ENCODE measurements around the gene HES2.

The HES2 gene

DNA sequence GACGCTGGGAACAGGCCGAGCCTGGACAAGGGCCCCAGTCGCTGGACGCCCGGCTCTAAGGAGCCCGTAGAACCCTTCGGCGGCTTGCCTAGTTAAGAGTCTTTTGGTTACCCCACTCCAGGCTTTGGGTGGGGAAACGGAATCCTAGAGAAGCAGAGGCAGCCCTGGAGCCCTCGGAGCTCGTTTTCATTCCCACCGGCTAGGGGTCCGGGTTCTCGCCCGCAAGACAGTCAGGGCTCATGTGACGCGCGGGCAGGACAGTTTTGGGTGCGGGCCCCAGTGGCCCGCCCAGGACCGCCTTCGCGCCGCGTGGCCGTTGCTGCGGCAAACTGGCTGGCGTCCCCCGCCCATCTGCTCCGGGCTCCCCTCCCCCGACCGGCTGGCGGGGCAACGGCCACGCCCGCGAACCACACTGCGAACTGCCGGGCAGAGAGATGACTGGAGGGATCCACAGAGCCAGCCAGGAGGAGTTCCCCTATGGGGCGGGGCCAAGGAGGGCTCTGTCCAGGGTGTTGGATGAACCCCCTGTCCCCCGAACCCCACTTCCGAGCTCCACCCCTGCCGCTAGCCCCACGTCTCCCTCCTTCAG lies 829 bp upstream of the HES2 start:
- Histone ChIP-seq H3K27ac (ENCODE audit: low read length) (no peak overlapping the region), H3K27me3 (ENCODE audit: insufficient read depth, low read length) (peaks cover 100% of the 10 kb centered on the region), H3K9ac (ENCODE audit: low read depth, low read length) (no peak overlapping the region), H3K9me3 (ENCODE audit: insufficient read depth, low read depth, low read length) (no peaks in the 10 kb centered on the region), H3K4me1 (ENCODE audit: insufficient read depth, low read length) (no peaks in the 10 kb centered on the region), H3K36me3 (ENCODE audit: insufficient read depth, low read depth, low read length) (no peaks in the 10 kb centered on the region), H3K4me3 (ENCODE audit: low read length) (peak overlapping the region; percentile 43)

DNA sequence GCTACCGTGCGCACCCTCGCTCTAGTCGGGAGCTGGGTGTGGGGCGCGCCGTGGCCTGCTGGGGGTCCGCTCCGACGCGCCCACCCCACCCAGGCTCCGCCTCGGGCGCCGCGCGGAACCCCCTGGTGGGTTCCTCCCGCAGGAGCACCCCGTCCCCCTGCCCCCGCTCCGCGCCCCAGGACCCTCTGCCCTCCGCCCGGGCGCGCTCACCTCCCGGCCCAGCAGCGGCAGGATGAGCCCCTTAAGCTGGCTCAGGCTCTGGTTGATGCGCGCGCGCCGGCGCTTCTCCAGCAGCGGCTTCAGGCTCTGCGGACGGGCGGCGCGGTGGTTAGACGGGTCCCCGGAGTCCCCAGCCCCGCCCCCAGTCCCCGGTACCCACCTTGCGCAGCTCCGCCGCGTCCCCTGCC lies 319 bp downstream of the HES2 start:
- Histone ChIP-seq H3K9ac (ENCODE audit: low read depth, low read length) (no peak overlapping the region), H3K9me3 (ENCODE audit: insufficient read depth, low read depth, low read length) (no peaks in the 10 kb centered on the region), H3K4me3 (ENCODE audit: low read length) (peak overlapping the region; percentile 30; the same call in 1 of the 2 replicates), H3K36me3 (ENCODE audit: insufficient read depth, low read depth, low read length) (no peaks in the 10 kb centered on the region), H3K4me1 (ENCODE audit: insufficient read depth, low read length) (peaks cover 4% of the 10 kb centered on the region; the same call in 1 of the 2 replicates), H3K27ac (ENCODE audit: low read length) (no peak overlapping the region), H3K27me3 (ENCODE audit: insufficient read depth, low read length) (peaks cover 100% of the 10 kb centered on the region)

DNA sequence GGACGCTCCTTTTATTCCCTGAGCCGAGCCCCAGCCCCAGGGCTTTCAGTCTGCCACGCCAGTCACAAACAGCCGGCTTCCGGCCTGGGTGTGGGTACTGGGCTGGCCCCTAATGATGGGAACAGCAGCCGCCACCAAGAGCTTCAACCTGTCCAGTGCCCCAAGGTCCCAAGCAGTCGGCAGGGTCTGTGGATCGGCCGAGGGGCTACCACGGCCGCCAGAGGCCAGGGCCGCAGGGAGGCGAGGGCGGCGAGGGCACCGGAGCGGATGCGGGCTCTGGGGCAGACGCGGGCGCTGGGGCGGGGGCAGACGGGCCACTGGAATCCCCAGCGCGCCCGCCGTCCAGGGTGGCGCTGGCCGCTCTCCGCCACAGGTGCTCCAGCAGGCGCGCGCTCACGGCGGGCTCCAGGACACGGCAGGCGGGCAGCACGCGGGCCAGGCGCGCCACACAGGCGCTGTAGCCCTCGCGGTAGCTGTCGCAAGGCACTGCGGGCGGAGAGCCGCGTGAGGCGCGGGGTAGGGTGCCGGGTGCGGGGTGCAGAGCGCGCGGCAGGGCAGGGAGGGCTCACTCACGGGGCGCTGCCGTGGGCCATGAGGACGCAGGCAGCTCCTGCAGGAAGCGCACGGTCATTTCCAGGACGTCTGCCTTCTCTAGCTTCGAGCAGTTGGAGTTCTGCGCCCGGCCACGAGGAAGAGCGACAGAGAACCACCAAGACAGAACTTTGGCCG lies 887 bp downstream of the HES2 start:
- Histone ChIP-seq H3K27ac (ENCODE audit: low read length) (no peak overlapping the region), H3K9ac (ENCODE audit: low read depth, low read length) (no peak overlapping the region), H3K9me3 (ENCODE audit: insufficient read depth, low read depth, low read length) (no peaks in the 10 kb centered on the region), H3K4me1 (ENCODE audit: insufficient read depth, low read length) (peaks cover 4% of the 10 kb centered on the region; the same call in 1 of the 2 replicates), H3K36me3 (ENCODE audit: insufficient read depth, low read depth, low read length) (no peaks in the 10 kb centered on the region), H3K27me3 (ENCODE audit: insufficient read depth, low read length) (peaks cover 100% of the 10 kb centered on the region), H3K4me3 (ENCODE audit: low read length) (peak overlapping the region; percentile 30; the same call in 1 of the 2 replicates)

DNA sequence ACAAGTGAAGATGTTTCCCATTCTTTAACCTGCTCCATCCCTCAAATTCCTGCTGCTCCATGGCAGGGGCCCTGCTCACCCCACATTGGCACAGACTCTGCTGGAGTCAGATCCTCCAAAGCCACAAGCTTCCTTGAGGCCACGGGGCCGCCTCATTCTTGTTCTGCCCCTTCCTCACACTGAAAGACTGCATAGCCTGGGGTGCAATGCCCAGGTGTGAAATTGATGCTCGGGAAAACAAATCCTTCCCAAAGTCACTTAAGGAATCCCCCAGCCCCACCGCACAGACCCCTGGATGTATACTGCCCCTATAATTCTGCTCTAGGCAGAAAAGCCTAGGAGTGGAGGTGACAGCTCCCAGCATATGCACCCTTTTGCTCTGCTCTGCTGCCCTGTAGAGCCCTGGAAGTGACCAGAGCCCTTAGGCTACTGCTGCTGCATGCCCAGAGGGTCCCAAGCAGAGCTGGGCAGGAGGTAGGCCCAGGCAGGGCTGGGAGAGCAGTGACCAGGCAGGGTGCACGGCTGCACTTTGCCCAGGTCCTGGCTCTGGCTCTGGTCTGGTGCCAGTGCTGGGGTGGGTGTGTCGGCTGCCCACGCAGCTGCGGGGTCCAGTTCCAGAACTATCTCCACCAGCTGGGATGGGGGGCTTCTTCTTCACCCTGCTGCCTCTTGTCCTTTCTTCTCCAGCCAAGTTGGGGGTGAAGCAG lies 1.6 kb downstream of the HES2 start:
- H3K4me3 ChIP-seq (ENCODE audit: low read length): no peak overlapping the region
- H3K9ac ChIP-seq (ENCODE audit: low read depth, low read length): no peak overlapping the region
- peaks cover 100% of the 10 kb centered on the region for H3K27me3 ChIP-seq (ENCODE audit: insufficient read depth, low read length)
- peaks cover 4% of the 10 kb centered on the region; the same call in 1 of the 2 replicates for H3K4me1 ChIP-seq (ENCODE audit: insufficient read depth, low read length)
- no peak overlapping the region for H3K27ac ChIP-seq (ENCODE audit: low read length)
- no peaks in the 10 kb centered on the region for H3K36me3 ChIP-seq (ENCODE audit: insufficient read depth, low read depth, low read length)
- H3K9me3 ChIP-seq (ENCODE audit: insufficient read depth, low read depth, low read length): no peaks in the 10 kb centered on the region

DNA sequence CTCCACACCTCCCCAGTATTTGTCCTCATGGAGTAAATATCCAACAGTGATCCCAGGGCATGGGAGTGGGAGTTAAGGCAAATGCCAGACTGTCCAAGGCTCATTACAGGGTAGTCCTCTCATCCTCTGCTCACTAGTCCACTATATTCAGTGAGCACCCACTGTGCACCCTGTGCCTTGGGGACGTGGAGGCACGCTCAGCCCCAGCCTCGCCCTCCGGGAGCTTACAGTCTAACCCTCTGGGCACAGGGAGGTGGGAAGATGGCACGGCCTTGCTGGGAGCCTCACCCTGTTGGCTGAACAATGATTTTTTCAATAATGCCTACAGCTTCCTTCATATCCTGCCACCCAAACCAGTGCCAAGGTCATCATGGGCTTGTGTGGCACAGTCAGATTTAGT lies 2.8 kb downstream of the HES2 start:
- Histone ChIP-seq H3K27me3 (ENCODE audit: insufficient read depth, low read length) (peaks cover 93% of the 10 kb centered on the region), H3K36me3 (ENCODE audit: insufficient read depth, low read depth, low read length) (no peaks in the 10 kb centered on the region), H3K4me1 (ENCODE audit: insufficient read depth, low read length) (peaks cover 4% of the 10 kb centered on the region; the same call in 1 of the 2 replicates)

DNA sequence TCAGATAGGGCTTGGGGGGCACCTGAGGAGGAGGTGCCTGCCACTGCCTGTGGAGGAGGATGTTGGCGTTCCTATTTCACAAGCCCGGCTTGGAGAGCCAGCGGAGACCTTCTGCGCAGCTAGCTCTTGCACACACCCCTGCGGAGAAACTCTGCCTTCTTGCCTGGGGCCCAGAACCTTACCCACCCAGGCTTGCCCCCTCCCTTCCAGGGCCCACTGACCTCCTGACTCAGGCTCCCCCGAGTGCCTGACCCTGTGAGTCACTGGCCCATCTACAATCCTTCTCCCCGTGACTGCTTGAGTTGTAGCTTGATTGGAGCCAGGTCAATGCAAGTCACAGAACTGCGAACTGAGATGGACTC lies 3.4 kb downstream of the HES2 start:
- Histone ChIP-seq H3K27ac (ENCODE audit: low read length) (no peak overlapping the region), H3K9me3 (ENCODE audit: insufficient read depth, low read depth, low read length) (no peaks in the 10 kb centered on the region), H3K4me3 (ENCODE audit: low read length) (no peak overlapping the region), H3K9ac (ENCODE audit: low read depth, low read length) (no peak overlapping the region), H3K4me1 (ENCODE audit: insufficient read depth, low read length) (peaks cover 4% of the 10 kb centered on the region; the same call in 1 of the 2 replicates), H3K36me3 (ENCODE audit: insufficient read depth, low read depth, low read length) (no peaks in the 10 kb centered on the region), H3K27me3 (ENCODE audit: insufficient read depth, low read length) (peaks cover 89% of the 10 kb centered on the region)

More for the DNA sequence above, 2.8 kb downstream of the HES2 start:
- no peak overlapping the region for H3K4me3 ChIP-seq (ENCODE audit: low read length)
- no peaks in the 10 kb centered on the region for H3K9me3 ChIP-seq (ENCODE audit: insufficient read depth, low read depth, low read length)
- no peak overlapping the region for H3K27ac ChIP-seq (ENCODE audit: low read length)
- no peak overlapping the region for H3K9ac ChIP-seq (ENCODE audit: low read depth, low read length)

DNA sequence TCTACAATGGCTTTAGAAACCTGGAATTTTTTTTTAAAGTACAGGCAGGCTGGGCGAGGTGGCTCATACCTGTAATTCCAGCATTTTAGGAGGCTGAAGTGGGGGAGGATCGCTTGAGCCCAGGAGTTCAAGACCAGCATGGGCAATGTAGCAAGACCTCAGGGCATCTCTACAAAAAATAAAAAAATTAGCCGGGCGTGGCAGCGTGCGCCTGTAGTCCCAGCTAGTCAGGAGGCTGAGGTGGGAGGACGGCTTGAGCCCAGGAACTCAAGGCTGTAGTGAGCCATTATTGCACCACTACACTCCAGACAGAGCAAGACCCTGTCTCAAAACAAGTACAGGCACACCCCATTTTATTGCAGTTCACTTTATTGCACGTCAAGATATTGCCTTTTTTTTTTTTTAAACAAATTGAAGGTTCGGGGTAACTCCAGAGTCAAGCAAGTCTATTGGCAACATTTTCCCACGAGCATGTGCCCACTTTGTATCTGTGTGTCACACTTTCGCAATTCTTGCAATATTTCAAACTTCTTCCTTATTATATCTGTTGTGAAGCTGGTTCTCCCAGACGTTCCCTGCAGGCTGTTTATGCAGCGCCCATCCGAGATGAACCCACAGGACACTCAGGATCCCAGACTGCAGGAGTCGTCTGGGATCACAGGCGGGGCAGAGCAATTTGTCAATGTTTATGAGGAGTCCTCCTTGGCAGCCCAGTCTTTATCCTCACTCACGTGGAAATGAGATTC lies 4.7 kb downstream of the HES2 start:
- no peaks in the 10 kb centered on the region for H3K9me3 ChIP-seq (ENCODE audit: insufficient read depth, low read depth, low read length)
- H3K27ac ChIP-seq (ENCODE audit: low read length): no peak overlapping the region
- no peak overlapping the region for H3K9ac ChIP-seq (ENCODE audit: low read depth, low read length)
- no peaks in the 10 kb centered on the region for H3K36me3 ChIP-seq (ENCODE audit: insufficient read depth, low read depth, low read length)
- H3K4me1 ChIP-seq (ENCODE audit: insufficient read depth, low read length): peaks cover 4% of the 10 kb centered on the region; the same call in 1 of the 2 replicates
- peak overlapping the region; percentile 12; the same call in 1 of the 2 replicates for H3K4me3 ChIP-seq (ENCODE audit: low read length)
- H3K27me3 ChIP-seq (ENCODE audit: insufficient read depth, low read length): peaks cover 83% of the 10 kb centered on the region

DNA sequence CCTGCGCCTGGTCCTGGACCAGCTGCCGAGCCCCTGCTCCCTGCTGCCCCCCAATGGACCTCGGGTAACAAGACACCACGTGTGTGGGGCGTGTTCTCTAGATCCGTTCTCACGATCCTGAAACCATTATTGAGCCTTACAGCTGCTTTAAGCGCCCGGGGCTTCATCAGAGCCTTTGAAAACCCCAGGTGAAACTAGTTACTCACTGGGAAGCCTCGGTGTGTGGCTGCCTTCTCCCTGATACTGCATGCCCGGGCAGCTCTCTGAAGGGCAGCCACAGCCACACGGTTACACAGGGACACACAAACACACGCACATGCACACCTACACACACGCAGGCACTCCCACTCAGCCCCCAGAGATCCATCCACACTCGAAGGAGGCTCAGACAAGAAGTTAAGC lies 5.3 kb downstream of the HES2 start:
- peak overlapping the region; percentile 12; the same call in 1 of the 2 replicates for H3K4me3 ChIP-seq (ENCODE audit: low read length)
- H3K4me1 ChIP-seq (ENCODE audit: insufficient read depth, low read length): peaks cover 4% of the 10 kb centered on the region; the same call in 1 of the 2 replicates
- H3K27ac ChIP-seq (ENCODE audit: low read length): no peak overlapping the region
- H3K27me3 ChIP-seq (ENCODE audit: insufficient read depth, low read length): peaks cover 77% of the 10 kb centered on the region
- H3K9me3 ChIP-seq (ENCODE audit: insufficient read depth, low read depth, low read length): no peaks in the 10 kb centered on the region
- no peak overlapping the region for H3K9ac ChIP-seq (ENCODE audit: low read depth, low read length)
- H3K36me3 ChIP-seq (ENCODE audit: insufficient read depth, low read depth, low read length): no peaks in the 10 kb centered on the region

DNA sequence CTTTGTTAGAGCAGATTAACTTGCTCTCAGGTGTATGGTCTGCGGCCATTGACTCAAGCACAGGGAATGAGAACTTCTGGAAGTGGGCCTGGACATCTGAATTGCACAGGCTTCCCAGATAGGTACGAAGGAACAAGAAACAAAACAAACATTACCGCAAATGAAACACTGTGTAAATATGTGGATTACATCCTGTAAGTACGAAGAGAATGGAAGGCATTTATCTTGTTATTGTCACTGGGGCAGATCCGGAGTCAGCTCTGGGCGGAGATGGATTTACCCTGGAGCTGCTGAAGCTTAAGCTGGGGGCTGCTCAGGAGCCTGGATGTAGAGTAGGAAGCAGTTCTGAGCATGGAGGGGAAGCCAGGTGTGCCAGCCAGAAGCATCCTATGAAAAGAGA lies 6.8 kb downstream of the HES2 start:
- H3K36me3 ChIP-seq (ENCODE audit: insufficient read depth, low read depth, low read length): no peaks in the 10 kb centered on the region
- no peak overlapping the region for H3K9ac ChIP-seq (ENCODE audit: low read depth, low read length)
- H3K4me3 ChIP-seq (ENCODE audit: low read length): no peak overlapping the region
- no peaks in the 10 kb centered on the region for H3K9me3 ChIP-seq (ENCODE audit: insufficient read depth, low read depth, low read length)
- H3K27me3 ChIP-seq (ENCODE audit: insufficient read depth, low read length): peaks cover 61% of the 10 kb centered on the region
- H3K4me1 ChIP-seq (ENCODE audit: insufficient read depth, low read length): peaks cover 4% of the 10 kb centered on the region; the same call in 1 of the 2 replicates
- no peak overlapping the region for H3K27ac ChIP-seq (ENCODE audit: low read length)

DNA sequence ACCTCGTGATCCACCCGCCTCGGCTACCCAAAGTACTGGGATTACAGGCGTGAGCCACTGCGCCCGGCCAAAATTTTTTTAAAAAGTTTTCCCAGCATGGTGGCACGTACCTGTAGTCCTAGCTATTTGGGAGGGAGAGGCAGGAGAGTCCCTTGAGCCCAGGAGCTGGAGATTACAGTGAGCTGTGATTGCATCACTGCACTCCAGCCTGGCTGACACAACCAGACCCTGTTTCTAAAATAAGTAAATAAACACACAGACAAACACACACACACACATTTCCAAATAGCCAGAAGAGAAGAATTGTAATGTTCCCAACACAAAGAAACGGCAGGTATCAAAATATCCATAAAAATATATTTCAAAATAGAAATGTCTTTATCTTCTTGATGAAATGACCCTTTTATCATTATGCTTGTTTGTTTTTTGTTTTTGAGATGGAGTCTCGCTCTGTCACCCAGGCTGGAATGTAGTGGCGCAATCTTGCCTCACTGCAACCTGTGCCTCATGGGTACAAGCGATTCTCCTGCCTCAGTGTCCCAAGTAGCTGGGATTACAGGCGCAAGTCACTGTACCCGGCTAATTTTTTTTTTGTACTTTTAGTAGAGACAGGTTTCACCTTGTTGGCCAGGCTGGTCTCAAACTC lies 9.3 kb downstream of the HES2 start:
- no peak overlapping the region for H3K27ac ChIP-seq (ENCODE audit: low read length)
- H3K4me1 ChIP-seq (ENCODE audit: insufficient read depth, low read length): peaks cover 4% of the 10 kb centered on the region; the same call in 1 of the 2 replicates
- no peak overlapping the region for H3K9ac ChIP-seq (ENCODE audit: low read depth, low read length)
- H3K9me3 ChIP-seq (ENCODE audit: insufficient read depth, low read depth, low read length): no peaks in the 10 kb centered on the region
- no peak overlapping the region for H3K4me3 ChIP-seq (ENCODE audit: low read length)
- peaks cover 41% of the 10 kb centered on the region for H3K27me3 ChIP-seq (ENCODE audit: insufficient read depth, low read length)
- no peaks in the 10 kb centered on the region for H3K36me3 ChIP-seq (ENCODE audit: insufficient read depth, low read depth, low read length)

DNA sequence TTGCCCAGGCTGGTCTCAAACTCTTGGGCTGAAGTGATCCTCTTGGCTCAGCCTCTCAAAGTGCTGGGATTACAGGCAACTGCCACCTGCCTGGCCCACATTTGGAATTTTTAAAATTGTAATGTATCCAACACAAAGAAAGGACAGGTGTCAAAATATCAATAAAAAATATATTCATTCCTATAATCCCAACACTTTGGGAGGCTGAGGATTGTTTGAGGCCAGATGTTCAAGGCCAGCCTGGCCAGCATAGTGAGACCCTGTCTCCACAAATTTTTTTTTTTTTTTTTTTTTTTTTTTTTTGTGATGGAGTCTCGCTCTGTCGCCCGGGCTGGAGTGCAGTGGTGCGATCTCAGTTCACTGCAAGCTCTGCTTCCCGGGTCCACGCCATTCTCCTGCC lies 10.0 kb downstream of the HES2 start:
- Histone ChIP-seq H3K9ac (ENCODE audit: low read depth, low read length) (no peak overlapping the region), H3K27me3 (ENCODE audit: insufficient read depth, low read length) (peaks cover 41% of the 10 kb centered on the region), H3K4me3 (ENCODE audit: low read length) (no peak overlapping the region)

More for the DNA sequence above, 10.0 kb downstream of the HES2 start:
- peaks cover 4% of the 10 kb centered on the region; the same call in 1 of the 2 replicates for H3K4me1 ChIP-seq (ENCODE audit: insufficient read depth, low read length)
- no peaks in the 10 kb centered on the region for H3K36me3 ChIP-seq (ENCODE audit: insufficient read depth, low read depth, low read length)
- no peaks in the 10 kb centered on the region for H3K9me3 ChIP-seq (ENCODE audit: insufficient read depth, low read depth, low read length)
- H3K27ac ChIP-seq (ENCODE audit: low read length): no peak overlapping the region
